Measurements from ENCODE around the gene GSTM3.

DNA sequence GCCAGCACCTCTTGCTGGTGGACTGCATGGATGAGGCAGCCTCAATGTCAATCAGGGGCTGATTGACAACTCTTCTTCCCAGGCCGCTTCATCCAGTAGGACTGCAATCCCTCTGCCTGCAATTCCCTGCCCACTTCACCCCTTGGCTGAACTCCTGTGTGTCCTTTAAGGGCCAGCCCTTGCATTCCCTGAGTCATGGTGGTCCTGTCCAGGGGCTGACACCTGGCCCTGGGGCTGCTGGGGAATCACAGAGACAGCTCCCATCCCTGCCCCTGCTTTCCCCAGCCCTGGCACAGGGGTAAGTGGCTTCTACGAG lies 27.5 kb upstream of the GSTM3 start:
- TF ChIP-seq POLR2AphosphoS5 (IDR thresholded peaks at IDR 0.05; ENCODE audit: low read depth, low read length) (no peak), SIN3A (IDR thresholded peaks at IDR 0.05; ENCODE audit: borderline replicate concordance, insufficient read depth, low read length) (no peak), REST (IDR thresholded peaks at IDR 0.05; ENCODE audit: insufficient read depth in 1 of 2, low read depth in 2 of 2, low read length in 2 of 2) (no peak), TAF1 (IDR thresholded peaks at IDR 0.05; ENCODE audit: borderline replicate concordance, insufficient read depth, low read length) (no peak)
